ENCODE data around the gene KRT16.

GRCh38 chr17:41654678-41655607, 42.4 kb upstream of the KRT16 start:
- TF ChIP-seq CTCF (conservative IDR thresholded peaks at IDR 0.05; ENCODE audit: low read depth, low read length) (no peak), EZH2phosphoT487 (IDR thresholded peaks at IDR 0.05; ENCODE audit: borderline replicate concordance, low read length) (no peak)
